ENCODE data around the gene ASB16.

Gene ASB16

GRCh38 chr17:44220213-44221083 lies 49.9 kb downstream of the ASB16 start:
- Histone ChIP-seq H2AFZ (peak overlapping the region; percentile 82), H3K9me3 (ENCODE audit: control insufficient read depth, low read length) (no peaks in the 10 kb centered on the region), H3K27ac (peak overlapping the region; percentile 94), H3K9ac (peak overlapping the region; percentile 88), H3K4me1 (peaks cover 25% of the 10 kb centered on the region), H3K36me3 (ENCODE audit: control insufficient read depth, insufficient read depth, low read length) (no peaks in the 10 kb centered on the region), H3K27me3 (ENCODE audit: control insufficient read depth, insufficient read depth, low read length) (no peaks in the 10 kb centered on the region), H3K4me2 (ENCODE audit: low read length) (peak overlapping the region; percentile 100), H3K4me3 (ENCODE audit: low read depth, low read length) (peak overlapping the region; percentile 96), H3K79me2 (peaks cover 24% of the 10 kb centered on the region)
- no peak for TF ChIP-seq CTCF (IDR thresholded peaks at IDR 0.05)

- Histone ChIP-seq H3K4me1 (peaks cover 25% of the 10 kb centered on the region), H3K4me2 (ENCODE audit: low read length) (peak overlapping the region; percentile 100), H3K79me2 (peaks cover 17% of the 10 kb centered on the region), H3K9me3 (ENCODE audit: control insufficient read depth, low read length) (no peaks in the 10 kb centered on the region), H3K4me3 (ENCODE audit: low read depth, low read length) (peak overlapping the region; percentile 96), H3K36me3 (ENCODE audit: control insufficient read depth, insufficient read depth, low read length) (no peaks in the 10 kb centered on the region), H3K27me3 (ENCODE audit: control insufficient read depth, insufficient read depth, low read length) (no peaks in the 10 kb centered on the region), H2AFZ (peak overlapping the region; percentile 82), H3K27ac (peak overlapping the region; percentile 94), H3K9ac (peak overlapping the region; percentile 73)
- TF ChIP-seq CTCF (IDR thresholded peaks at IDR 0.05), result no peak
Observed at GRCh38 chr17:44221084-44221861, 50.8 kb downstream of the ASB16 start.

DNA sequence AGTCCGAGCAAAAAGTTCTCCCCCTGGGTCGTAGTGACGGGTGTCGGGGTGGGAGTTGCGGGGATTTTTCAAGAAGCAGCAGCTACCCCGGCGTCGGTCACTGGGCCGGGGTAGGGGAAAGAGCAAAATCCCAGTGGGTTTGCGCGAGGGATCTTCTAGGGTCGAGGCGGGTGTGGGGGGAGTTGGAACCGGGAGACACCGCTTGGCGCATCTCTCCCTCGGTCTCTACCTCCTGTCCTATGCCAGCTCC lies 51.3 kb downstream of the ASB16 start:
- H3K9me3 ChIP-seq (ENCODE audit: control insufficient read depth, low read length), result no peaks in the 10 kb centered on the region

DNA sequence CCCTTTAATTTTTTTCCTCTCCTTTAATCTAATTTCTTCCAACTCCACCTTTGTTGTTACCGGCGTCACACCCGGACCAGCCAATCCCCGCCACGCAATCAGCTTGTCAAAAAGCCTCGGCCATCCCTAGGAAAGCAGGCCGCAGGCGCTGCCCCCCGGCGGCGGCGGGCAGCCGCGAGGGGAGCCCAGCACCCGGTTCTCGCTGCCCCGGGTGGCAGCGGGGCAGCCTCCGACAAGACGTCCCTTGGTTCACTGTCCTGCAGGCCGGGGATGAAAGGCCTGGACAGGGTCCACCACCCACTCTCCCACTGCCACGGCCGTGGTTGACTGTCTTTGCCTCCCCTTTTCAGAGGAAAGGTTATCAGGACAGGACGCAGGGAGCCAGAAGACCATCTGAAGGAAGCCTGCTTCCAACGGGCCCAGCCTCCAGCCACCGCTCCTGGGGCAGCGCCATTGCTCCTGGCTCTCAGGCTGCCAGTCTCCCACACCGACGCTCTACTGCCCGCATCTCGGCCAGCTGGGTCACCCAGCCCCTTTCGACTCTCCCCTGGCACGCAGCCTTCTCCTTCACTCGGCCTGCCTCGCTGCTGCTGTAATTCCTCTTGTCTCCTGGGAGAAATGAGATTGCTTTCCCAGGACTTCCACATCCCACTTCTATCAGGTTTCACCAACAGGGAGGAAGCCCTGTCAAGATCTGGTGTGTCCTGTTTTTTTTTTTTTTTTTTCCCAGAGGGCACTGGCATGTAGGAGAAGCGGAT lies 51.8 kb downstream of the ASB16 start:
- Histone ChIP-seq H3K9me3 (ENCODE audit: control insufficient read depth, low read length) (no peaks in the 10 kb centered on the region), H3K4me1 (peaks cover 21% of the 10 kb centered on the region), H3K79me2 (peaks cover 8% of the 10 kb centered on the region), H3K9ac (no peak overlapping the region), H3K27me3 (ENCODE audit: control insufficient read depth, insufficient read depth, low read length) (no peaks in the 10 kb centered on the region), H3K27ac (peak overlapping the region; percentile 94), H3K36me3 (ENCODE audit: control insufficient read depth, insufficient read depth, low read length) (no peaks in the 10 kb centered on the region), H3K4me2 (ENCODE audit: low read length) (peak overlapping the region; percentile 100), H3K4me3 (ENCODE audit: low read depth, low read length) (peak overlapping the region; percentile 96), H2AFZ (peak overlapping the region; percentile 82)
- TF ChIP-seq CTCF (IDR thresholded peaks at IDR 0.05), result peak; percentile 33

More for the DNA sequence above, 51.3 kb downstream of the ASB16 start:
- no peak for TF ChIP-seq CTCF (IDR thresholded peaks at IDR 0.05)
- Histone ChIP-seq H3K9ac (no peak overlapping the region), H3K4me2 (ENCODE audit: low read length) (peak overlapping the region; percentile 100), H3K27ac (peak overlapping the region; percentile 94), H3K27me3 (ENCODE audit: control insufficient read depth, insufficient read depth, low read length) (no peaks in the 10 kb centered on the region), H3K4me3 (ENCODE audit: low read depth, low read length) (peak overlapping the region; percentile 96), H3K79me2 (peaks cover 11% of the 10 kb centered on the region), H3K36me3 (ENCODE audit: control insufficient read depth, insufficient read depth, low read length) (no peaks in the 10 kb centered on the region), H3K4me1 (peaks cover 22% of the 10 kb centered on the region), H2AFZ (peak overlapping the region; percentile 82)

Measured in parathyroid adenoma (tissue), 2 donors.